Neutrophil (primary cell): Measurements from ENCODE around the gene ALS2.

Source experiments
- H3K27ac ChIP-seq: fragments of 200-600 bp; sonication (generic); 2 replicates; pipeline ENCODE4 v1.5.1; 2016; ENCODE audit warnings: mild to moderate bottlenecking, moderate library complexity
- H3K27me3 ChIP-seq: fragments of 200-600 bp; sonication (generic); 2 replicates; pipeline ENCODE4 v1.6.0; 2016; ENCODE audit warnings: mild to moderate bottlenecking
- H3K36me3 ChIP-seq: fragments of 200-600 bp; sonication (generic); 2 replicates; pipeline ENCODE4 v1.5.1; 2017
- H3K4me1 ChIP-seq, 2 experiments: fragments of 200-600 bp in 1 of 2; sonication (generic) in 1 of 2; 1 replicate in 1 of 2; 2 replicates in 1 of 2; pipeline versions ENCODE4 v1.5.1 to v1.6.1; 2013 to 2016; ENCODE audit warnings: low read depth in 1 of 2, low read length in 1 of 2, mild to moderate bottlenecking in 1 of 2, moderate library complexity in 1 of 2; ENCODE audit not compliant: control insufficient read depth in 1 of 2, insufficient read depth in 1 of 2
- H3K4me3 ChIP-seq, 2 experiments: fragments of 200-600 bp in 1 of 2; sonication (generic) in 1 of 2; 1 replicate in 1 of 2; 2 replicates in 1 of 2; pipeline ENCODE4 v1.5.1; 2013 to 2016; ENCODE audit warnings: low read depth in 1 of 2, low read length in 1 of 2, mild to moderate bottlenecking in 1 of 2, moderate library complexity in 1 of 2
- H3K9me3 ChIP-seq: fragments of 200-600 bp; sonication (generic); 2 replicates; pipeline ENCODE4 v1.5.1; 2016
- CTCF ChIP-seq: fragments of 200-600 bp; sonication (generic); IDR thresholded peaks from 2 replicates; pipeline ENCODE4 v1.5.1; 2016; ENCODE audit warnings: antibody characterized with exemption

The ALS2 gene

GRCh38 chr2:201797175-201797840 lies 16.6 kb upstream of the ALS2 start:
- H3K27me3 ChIP-seq: no peaks in the 10 kb centered on the region
- no peaks in the 10 kb centered on the region for H3K36me3 ChIP-seq
- H3K4me3 ChIP-seq: no peak overlapping the region
- no peak overlapping the region for H3K27ac ChIP-seq
- no peaks in the 10 kb centered on the region for H3K4me1 ChIP-seq
- no peak for TF ChIP-seq CTCF
- no peaks in the 10 kb centered on the region for H3K9me3 ChIP-seq

- no peak overlapping the region for H3K27ac ChIP-seq
- H3K4me3 ChIP-seq: no peak overlapping the region
- no peak for TF ChIP-seq CTCF
- H3K4me1 ChIP-seq: no peaks in the 10 kb centered on the region
- H3K9me3 ChIP-seq: no peaks in the 10 kb centered on the region
- no peaks in the 10 kb centered on the region for H3K27me3 ChIP-seq
- H3K36me3 ChIP-seq: no peaks in the 10 kb centered on the region
Observed at GRCh38 chr2:201796478-201796865, 15.7 kb upstream of the ALS2 start.

GRCh38 chr2:201795607-201796477 lies 15.1 kb upstream of the ALS2 start:
- Histone ChIP-seq H3K27ac (no peak overlapping the region), H3K4me1 (no peaks in the 10 kb centered on the region), H3K9me3 (no peaks in the 10 kb centered on the region), H3K27me3 (no peaks in the 10 kb centered on the region), H3K4me3 (no peak overlapping the region), H3K36me3 (no peaks in the 10 kb centered on the region)
- TF ChIP-seq CTCF: no peak

- Histone ChIP-seq H3K4me1 (no peaks in the 10 kb centered on the region), H3K27me3 (no peaks in the 10 kb centered on the region), H3K27ac (no peak overlapping the region), H3K36me3 (no peaks in the 10 kb centered on the region), H3K4me3 (no peak overlapping the region), H3K9me3 (no peaks in the 10 kb centered on the region)
- no peak for TF ChIP-seq CTCF
Observed at GRCh38 chr2:201794294-201794693, 13.6 kb upstream of the ALS2 start.

GRCh38 chr2:201793631-201794030 lies 12.9 kb upstream of the ALS2 start:
- Histone ChIP-seq H3K36me3 (no peaks in the 10 kb centered on the region), H3K4me3 (no peak overlapping the region), H3K27ac (no peak overlapping the region), H3K9me3 (no peaks in the 10 kb centered on the region), H3K27me3 (no peaks in the 10 kb centered on the region), H3K4me1 (no peaks in the 10 kb centered on the region)
- TF ChIP-seq CTCF: no peak
